ENCODE measurements around the gene GADD45GIP1. TPM values are rescaled to one million over a fixed set of nuclear protein-coding genes. Genes with fewer than 3 reads are reported as not detected.

Gene GADD45GIP1
- total RNA-seq, 2 experiments from 2014 or later, result 38.9 to 40.8 TPM

- ChIA-PET POLR2A (no interaction called here), CTCF (interaction anchor here (1.9 to 3.5 kb wide), 2 partner anchors 16 kb away, joined by 8 to 12 read pairs; no protein-coding TSS in a partner anchor)
Observed at GRCh38 chr19:12948612-12949362, 8.2 kb downstream of the GADD45GIP1 start.

GRCh38 chr19:12947702-12948611 lies 9.1 kb downstream of the GADD45GIP1 start:
- ChIA-PET CTCF (interaction anchor here (3.5 kb wide), 1 partner anchor 17 kb away, joined by 12 read pairs; no protein-coding TSS in a partner anchor), POLR2A (no interaction called here)

GRCh38 chr19:12946731-12947496 lies 10.1 kb downstream of the GADD45GIP1 start:
- ChIA-PET POLR2A (interaction anchor here (0.6 to 1.3 kb wide), 6 partner anchors 7 to 61 kb away, joined by 3 to 6 read pairs (median 4); no protein-coding TSS in a partner anchor), CTCF (interaction anchor here (0.7 to 3.5 kb wide), 3 partner anchors 9 to 18 kb away, joined by 3 to 12 read pairs (median 3); partner anchors contain the start of gene FARSA)

- POLR2A ChIA-PET, result interaction anchor here (0.6 to 1.3 kb wide), 6 partner anchors 8 to 61 kb away, joined by 3 to 6 read pairs (median 4); no protein-coding TSS in a partner anchor
- CTCF ChIA-PET, result interaction anchor here (0.7 to 3.5 kb wide), 3 partner anchors 10 to 19 kb away, joined by 3 to 12 read pairs (median 3); partner anchors contain the start of gene FARSA
Observed at GRCh38 chr19:12946092-12946721, 10.8 kb downstream of the GADD45GIP1 start.

- CTCF ChIA-PET, result interaction anchor here (1.0 to 3.5 kb wide), 2 partner anchors 12 to 19 kb away, joined by 3 to 12 read pairs; partner anchors contain the start of gene FARSA
- POLR2A ChIA-PET, result interaction anchor here (1.3 kb wide), 1 partner anchor 13 kb away, joined by 6 read pairs; no protein-coding TSS in a partner anchor
Observed at GRCh38 chr19:12945479-12946091, 11.4 kb downstream of the GADD45GIP1 start, which contains the start of gene RAD23A. Gene RAD23A, plus strand, starts transcription at chr19:12945862. Its CDS starts 87 bp downstream, at chr19:12945949.

- ChIA-PET CTCF (interaction anchor here (0.9 kb wide), 1 partner anchor 21 kb away, joined by 3 read pairs; no protein-coding TSS in a partner anchor), POLR2A (no interaction called here)
Observed at GRCh38 chr19:12944104-12944674, 12.8 kb downstream of the GADD45GIP1 start.

GRCh38 chr19:12943437-12944044 lies 13.5 kb downstream of the GADD45GIP1 start:
- ChIA-PET POLR2A (interaction anchor here (0.6 to 0.7 kb wide), 2 partner anchors 9 to 15 kb away, joined by 5 to 7 read pairs; no protein-coding TSS in a partner anchor), CTCF (interaction anchor here (0.7 to 0.9 kb wide), 2 partner anchors 22 to 1194 kb away, joined by 3 to 7 read pairs; no protein-coding TSS in a partner anchor)

- POLR2A ChIA-PET, result interaction anchor here (0.5 kb wide), 1 partner anchor 165 kb away, joined by 3 read pairs; no protein-coding TSS in a partner anchor
- CTCF ChIA-PET, result no interaction called here
Observed at GRCh38 chr19:12940897-12941296, 16.1 kb downstream of the GADD45GIP1 start.

GRCh38 chr19:12939975-12940423 lies 17.0 kb downstream of the GADD45GIP1 start:
- ChIA-PET CTCF (interaction anchor here (0.9 to 1.0 kb wide), 2 partner anchors 15 to 26 kb away, joined by 3 to 8 read pairs; no protein-coding TSS in a partner anchor), POLR2A (interaction anchor here (0.7 to 0.8 kb wide), 2 partner anchors 16 to 55 kb away, joined by 3 read pairs; no protein-coding TSS in a partner anchor)

GRCh38 chr19:12938779-12939601 lies 18.0 kb downstream of the GADD45GIP1 start:
- CTCF ChIA-PET, result interaction anchor here (0.9 to 1.0 kb wide), 2 partner anchors 14 to 27 kb away, joined by 3 to 8 read pairs; no protein-coding TSS in a partner anchor
- POLR2A ChIA-PET, result interaction anchor here (0.7 to 1.5 kb wide), 3 partner anchors 17 to 54 kb away, joined by 3 to 4 read pairs (median 3); partner anchors contain the start of gene GCDH

- CTCF ChIA-PET, result interaction anchor here (1.2 to 1.8 kb wide), 2 partner anchors 27 to 155 kb away, joined by 3 to 9 read pairs; no protein-coding TSS in a partner anchor
Observed at GRCh38 chr19:12937927-12938778, 18.9 kb downstream of the GADD45GIP1 start, which contains the start of gene CALR. Gene CALR, plus strand, starts transcription at chr19:12938609. Its CDS starts 71 bp downstream, at chr19:12938680.

GRCh38 chr19:12937093-12937926 lies 19.7 kb downstream of the GADD45GIP1 start:
- POLR2A ChIA-PET, result interaction anchor here (0.7 to 1.5 kb wide), 6 partner anchors 9 to 215 kb away, joined by 3 to 10 read pairs (median 4); partner anchors contain the start of genes DNASE2, GCDH and SYCE2

More at GRCh38 chr19:12937927-12938778, 18.9 kb downstream of the GADD45GIP1 start, which contains the start of gene CALR:
- POLR2A ChIA-PET, result interaction anchor here (0.9 to 1.5 kb wide), 5 partner anchors 8 to 214 kb away, joined by 3 to 4 read pairs (median 4); partner anchors contain the start of genes DNASE2, GCDH and SYCE2

GRCh38 chr19:12936582-12936981 lies 20.4 kb downstream of the GADD45GIP1 start:
- ChIA-PET POLR2A (interaction anchor here (1.0 kb wide), 1 partner anchor 10 kb away, joined by 4 read pairs; no protein-coding TSS in a partner anchor), CTCF (interaction anchor here (1.8 kb wide), 1 partner anchor 29 kb away, joined by 9 read pairs; no protein-coding TSS in a partner anchor)

More at GRCh38 chr19:12937093-12937926, 19.7 kb downstream of the GADD45GIP1 start:
- CTCF ChIA-PET, result interaction anchor here (1.2 to 1.8 kb wide), 2 partner anchors 28 to 155 kb away, joined by 3 to 9 read pairs; no protein-coding TSS in a partner anchor
